Measurements from ENCODE around the gene LAGE3. TPM values are rescaled to one million over a fixed set of nuclear protein-coding genes. Genes with fewer than 3 reads are reported as not detected.

The LAGE3 gene
- total RNA-seq, 4 donors from 2014 or later = 5.7 to 17.0 (median 14.9) TPM

GRCh38 chrX:154466036-154466435 lies 13.0 kb downstream of the LAGE3 start:
- TF ChIP-seq, protein P1, sequence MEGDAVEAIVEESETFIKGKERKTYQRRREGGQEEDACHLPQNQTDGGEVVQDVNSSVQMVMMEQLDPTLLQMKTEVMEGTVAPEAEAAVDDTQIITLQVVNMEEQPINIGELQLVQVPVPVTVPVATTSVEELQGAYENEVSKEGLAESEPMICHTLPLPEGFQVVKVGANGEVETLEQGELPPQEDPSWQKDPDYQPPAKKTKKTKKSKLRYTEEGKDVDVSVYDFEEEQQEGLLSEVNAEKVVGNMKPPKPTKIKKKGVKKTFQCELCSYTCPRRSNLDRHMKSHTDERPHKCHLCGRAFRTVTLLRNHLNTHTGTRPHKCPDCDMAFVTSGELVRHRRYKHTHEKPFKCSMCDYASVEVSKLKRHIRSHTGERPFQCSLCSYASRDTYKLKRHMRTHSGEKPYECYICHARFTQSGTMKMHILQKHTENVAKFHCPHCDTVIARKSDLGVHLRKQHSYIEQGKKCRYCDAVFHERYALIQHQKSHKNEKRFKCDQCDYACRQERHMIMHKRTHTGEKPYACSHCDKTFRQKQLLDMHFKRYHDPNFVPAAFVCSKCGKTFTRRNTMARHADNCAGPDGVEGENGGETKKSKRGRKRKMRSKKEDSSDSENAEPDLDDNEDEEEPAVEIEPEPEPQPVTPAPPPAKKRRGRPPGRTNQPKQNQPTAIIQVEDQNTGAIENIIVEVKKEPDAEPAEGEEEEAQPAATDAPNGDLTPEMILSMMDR (IDR thresholded peaks at IDR 0.05; ENCODE audit: low read depth) = no peak

- TF ChIP-seq, protein P1 (IDR thresholded peaks at IDR 0.05; ENCODE audit: low read depth) = no peak
Measured at GRCh38 chrX:154465601-154466000, 13.5 kb downstream of the LAGE3 start.

DNA sequence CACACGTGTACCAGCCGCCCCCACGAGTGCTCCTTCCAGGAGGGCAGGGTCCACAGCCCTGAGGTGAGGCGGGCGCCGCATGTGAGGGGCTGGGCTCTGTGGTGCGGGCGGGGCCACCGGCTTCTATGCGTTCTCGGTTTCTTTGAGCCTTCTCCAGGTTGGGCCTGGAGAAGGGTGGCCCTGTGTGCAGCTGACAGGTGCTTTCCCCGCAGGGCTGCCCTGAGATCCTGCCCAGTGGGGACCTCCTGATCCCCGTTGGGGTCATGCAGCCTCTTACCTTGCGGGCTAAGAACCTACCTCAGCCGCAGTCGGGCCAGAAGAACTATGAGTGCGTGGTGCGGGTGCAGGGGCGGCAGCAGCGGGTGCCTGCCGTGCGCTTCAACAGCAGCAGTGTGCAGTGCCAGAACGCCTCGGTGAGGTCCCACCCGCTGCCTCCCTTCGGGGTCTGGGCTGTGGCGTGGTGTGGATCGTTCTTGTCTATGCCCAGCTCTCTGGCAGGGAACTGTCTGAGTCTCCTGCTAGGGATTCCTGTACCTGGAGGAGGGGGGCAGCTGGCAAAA lies 14.2 kb downstream of the LAGE3 start:
- TF ChIP-seq, protein P1 (IDR thresholded peaks at IDR 0.05; ENCODE audit: low read depth) = no peak

DNA sequence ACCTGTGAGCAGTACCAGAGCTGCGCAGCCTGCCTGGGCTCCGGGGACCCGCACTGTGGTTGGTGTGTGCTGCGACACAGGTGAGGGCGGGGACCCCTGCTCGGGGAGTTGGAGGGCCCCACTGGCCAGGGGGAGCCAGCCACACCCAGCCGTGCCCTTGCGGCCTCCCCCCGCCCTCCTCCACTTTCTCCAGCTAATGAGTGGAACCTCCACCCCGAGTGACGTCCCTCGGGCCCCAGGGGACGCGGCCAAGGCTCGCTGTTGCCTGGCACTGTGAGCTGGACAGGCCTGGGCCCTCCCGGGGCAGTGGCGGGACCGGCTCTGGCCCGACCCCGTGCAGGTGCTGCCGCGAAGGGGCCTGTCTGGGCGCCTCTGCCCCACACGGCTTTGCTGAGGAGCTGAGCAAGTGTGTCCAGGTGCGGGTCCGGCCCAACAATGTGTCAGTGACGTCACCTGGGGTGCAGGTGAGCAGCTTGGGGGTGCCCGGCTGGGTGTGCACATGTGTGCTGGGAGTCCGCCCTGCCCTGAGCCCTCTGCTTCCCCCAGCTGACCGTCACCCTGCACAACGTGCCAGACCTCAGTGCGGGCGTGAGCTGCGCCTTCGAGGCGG lies 15.4 kb downstream of the LAGE3 start:
- TF ChIP-seq, protein P1 (IDR thresholded peaks at IDR 0.05; ENCODE audit: low read depth) = no peak

GRCh38 chrX:154462396-154462795 lies 16.7 kb downstream of the LAGE3 start:
- TF ChIP-seq, protein P1 (IDR thresholded peaks at IDR 0.05; ENCODE audit: low read depth) = no peak

DNA sequence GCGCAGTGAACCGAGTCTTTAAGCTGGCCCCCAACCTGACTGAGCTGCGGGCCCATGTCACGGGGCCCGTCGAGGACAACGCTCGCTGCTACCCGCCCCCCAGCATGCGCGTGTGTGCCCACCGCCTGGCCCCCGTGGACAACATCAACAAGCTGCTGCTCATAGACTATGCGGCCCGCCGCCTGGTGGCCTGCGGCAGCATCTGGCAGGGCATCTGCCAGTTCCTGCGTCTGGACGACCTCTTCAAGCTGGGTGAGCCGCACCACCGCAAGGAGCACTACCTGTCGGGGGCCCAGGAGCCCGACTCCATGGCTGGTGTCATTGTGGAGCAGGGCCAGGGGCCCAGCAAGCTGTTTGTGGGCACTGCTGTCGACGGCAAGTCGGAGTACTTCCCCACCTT lies 18.8 kb downstream of the LAGE3 start:
- TF ChIP-seq, protein P1 (IDR thresholded peaks at IDR 0.05; ENCODE audit: low read depth) = no peak

DNA sequence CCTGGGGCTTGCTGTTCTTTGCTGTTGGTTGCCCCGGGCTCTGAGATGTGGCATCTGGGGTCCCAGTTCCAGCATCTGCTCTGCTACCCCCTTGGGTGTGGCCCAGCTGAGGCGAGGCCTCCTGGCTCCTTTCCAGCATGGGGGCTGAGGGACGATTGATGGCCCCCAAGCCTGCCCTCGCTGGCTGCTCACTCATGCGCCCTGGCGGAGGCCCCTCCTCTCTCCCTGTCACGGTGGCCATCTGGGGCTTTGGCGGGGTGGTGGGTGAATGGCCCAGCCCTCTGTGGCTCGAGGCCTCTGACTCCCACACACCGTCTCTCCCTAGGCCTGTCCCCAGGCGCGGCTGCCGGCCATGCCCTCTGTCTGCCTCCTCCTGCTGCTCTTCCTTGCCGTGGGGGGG lies 19.2 kb downstream of the LAGE3 start:
- TF ChIP-seq, protein P1 (IDR thresholded peaks at IDR 0.05; ENCODE audit: low read depth) = no peak
